GM12878 (cell line): ENCODE measurements around the gene HPRT1. TPM values are rescaled to one million over a fixed set of nuclear protein-coding genes. Genes with fewer than 3 reads are reported as not detected.

Experiments
- ATAC-seq: fragments of 200-7000 bp; cut with Tn5 transposase; 3 replicates; pipeline ENCODE4 v1.9.1; 2020; ENCODE audit warnings: mild to moderate bottlenecking, moderate library complexity
- BruUV-seq: library from RNA; stranded (reverse); fragments of 400-500 nt; replicated peaks from 2 replicates; lab custom pipeline; 2021; lab: Mats Ljungman, UMichigan
- CTCF ChIA-PET: fragments of 300-600 bp; sonication (Branson Sonifier 250); formaldehyde crosslinking; extraction: SDS; loops from one replicate; lab custom pipeline; 2021; ENCODE audit warnings: inconsistent platforms; lab: Yijun Ruan, JAX
- POLR2A ChIA-PET: fragments of 350-600 bp; formaldehyde crosslinking; extraction: SDS; loops from one replicate; lab custom pipeline; 2021; ENCODE audit warnings: inconsistent platforms; lab: Charles Lee
- RAD21 ChIA-PET: fragments of 300-600 bp; sonication (Branson Sonifier 250); formaldehyde crosslinking; loops from one replicate; lab custom pipeline; 2023; ENCODE audit warnings: antibody characterized with exemption; ENCODE audit not compliant: unreplicated experiment; lab: Charles Lee
- SMC1A ChIA-PET: fragments of 300-600 bp; sonication (Branson Sonifier 250); formaldehyde crosslinking; loops from one replicate; lab custom pipeline; 2023; ENCODE audit not compliant: unreplicated experiment, uncharacterized antibody; lab: Charles Lee
- DNase-seq: peaks from one replicate; pipeline ENCODE4 v3.0.0-alpha.2; 2011; ENCODE audit warnings: low read depth, low spot score
- FAIRE-seq: peaks from 3 replicates; lab custom pipeline; 2011; peaks lifted over from hg19 to GRCh38; lab: Jason Lieb, UNC
- H2AFZ ChIP-seq: 2 replicates; pipeline ENCODE4 v1.6.0; 2011; ENCODE audit warnings: low read depth, low read length, control low read depth; ENCODE audit not compliant: control insufficient read depth
- H3K27ac ChIP-seq: 2 replicates; pipeline ENCODE4 v1.5.1; 2011; ENCODE audit warnings: control low read depth; ENCODE audit not compliant: control insufficient read depth, insufficient read depth
- H3K27me3 ChIP-seq, 2 experiments: replicated peaks in 1 of 2; 2 replicates each; pipeline versions ENCODE4 v1.6.0 to v1.6.1; 2011; ENCODE audit warnings: low read length in 1 of 2; ENCODE audit not compliant: control insufficient read depth in 2 of 2, insufficient read depth in 2 of 2
- H3K36me3 ChIP-seq, 2 experiments: 2 replicates each; pipeline ENCODE4 v1.5.1; 2011; ENCODE audit warnings: low read length in 1 of 2; ENCODE audit not compliant: control insufficient read depth in 2 of 2, insufficient read depth in 2 of 2
- H3K4me1 ChIP-seq: 2 replicates; pipeline ENCODE4 v1.6.1; 2011; ENCODE audit warnings: mild to moderate bottlenecking, low read length, moderate library complexity, mixed read lengths; ENCODE audit not compliant: control insufficient read depth, insufficient read depth
- H3K4me2 ChIP-seq: 2 replicates; pipeline ENCODE4 v1.6.0; 2011; ENCODE audit warnings: control low read depth; ENCODE audit not compliant: control insufficient read depth, insufficient read depth
- H3K4me3 ChIP-seq: fragments of 200-600 bp; sonication (generic); 2 replicates; pipeline ENCODE4 v1.5.1; 2016
- H3K79me2 ChIP-seq: 2 replicates; pipeline ENCODE4 v1.6.0; 2011; ENCODE audit warnings: low read length; ENCODE audit not compliant: control insufficient read depth, insufficient read depth
- H3K9ac ChIP-seq: 2 replicates; pipeline ENCODE4 v1.8.0; 2011; ENCODE audit warnings: low read length, control low read depth, mixed read lengths; ENCODE audit not compliant: control insufficient read depth, insufficient read depth
- H3K9me3 ChIP-seq: replicated peaks from 3 replicates; pipeline ENCODE4 v1.5.1; 2011; ENCODE audit warnings: mild to moderate bottlenecking, low read length; ENCODE audit not compliant: control insufficient read depth, insufficient read depth
- H4K20me1 ChIP-seq: 2 replicates; pipeline ENCODE4 v1.6.0; 2011; ENCODE audit not compliant: control insufficient read depth, insufficient read depth
- ASH2L ChIP-seq: fragments of 300-600, 200-600 bp; sonication (generic); IDR thresholded peaks from 2 replicates; pipeline ENCODE4 v1.6.1; 2017; ENCODE audit warnings: low read depth, mild to moderate bottlenecking, borderline replicate concordance
- HDGF ChIP-seq: fragments of 450-650 bp; IDR thresholded peaks from 2 replicates; pipeline ENCODE4 v1.6.1; 2016; ENCODE audit warnings: antibody characterized with exemption
- JUNB ChIP-seq: IDR thresholded peaks from 2 replicates; pipeline ENCODE4 v1.6.1; 2016; ENCODE audit warnings: antibody characterized with exemption, mild to moderate bottlenecking
- KLF5 ChIP-seq: fragments of 450-650 bp; IDR thresholded peaks from 2 replicates; pipeline ENCODE4 v1.6.1; 2014; ENCODE audit warnings: mild to moderate bottlenecking; ENCODE audit not compliant: partially characterized antibody
- PAX8 ChIP-seq: fragments of 450-650 bp; IDR thresholded peaks from 2 replicates; pipeline ENCODE4 v1.6.1; 2017; ENCODE audit warnings: mild to moderate bottlenecking, moderate library complexity
- RAD21 ChIP-seq: IDR thresholded peaks from 2 replicates; pipeline ENCODE4 v1.6.1; 2011; ENCODE audit warnings: mild to moderate bottlenecking, low read depth, low read length, moderate library complexity; ENCODE audit not compliant: insufficient read depth
- SP1 ChIP-seq: IDR thresholded peaks from one replicate; pipeline ENCODE4 v1.6.1; 2011; ENCODE audit warnings: low read depth, low read length
- SPI1 ChIP-seq: IDR thresholded peaks from 2 replicates; pipeline ENCODE4 v1.6.1; 2011; ENCODE audit warnings: low read depth, mild to moderate bottlenecking, low read length, moderate library complexity, borderline replicate concordance; ENCODE audit not compliant: insufficient read depth
- SREBF2 ChIP-seq: IDR thresholded peaks from 2 replicates; pipeline ENCODE4 v1.6.1; 2012; ENCODE audit warnings: mild to moderate bottlenecking, low read length
- TBL1XR1 ChIP-seq: IDR thresholded peaks from 2 replicates; pipeline ENCODE4 v1.6.1; 2012; ENCODE audit warnings: low read depth, low read length, improper control_type of control experiment
- TCF12 ChIP-seq: IDR thresholded peaks from 2 replicates; pipeline ENCODE4 v1.6.1; 2011; ENCODE audit warnings: low read depth, mild to moderate bottlenecking, low read length
- ZBED1 ChIP-seq: IDR thresholded peaks from 2 replicates; pipeline ENCODE4 v1.6.1; 2016; ENCODE audit warnings: borderline replicate concordance
- WGBS: methylation state at CpG from one replicate; pipeline ENCODE4 v1.1.6; 2016; ENCODE audit warnings: low lambda C conversion rate; ENCODE audit not compliant: insufficient replicate concordance, insufficient coverage; ENCODE audit errors: missing lambda C conversion rate; 5-methylcytosine and 5-hydroxymethylcytosine counted together
- in situ Hi-C: fragments of 300-500 bp; cut with MboI; formaldehyde crosslinking; loops from 9 replicates; pipeline ENCODE4 v1.14.3; 2018; ENCODE audit warnings: mixed read lengths
- intact Hi-C: fragments of 100-400 bp; cut with micrococcal nuclease; formaldehyde crosslinking; loops from one replicate; pipeline ENCODE4 v1.14.2; 2022; ENCODE audit not compliant: unreplicated experiment
- polyA plus RNA-seq, 11 experiments: library from polyadenylated mRNA; depleted of rRNA in 4 of 11; unstranded in 6 of 11; stranded (reverse) in 5 of 11; fragments of >200 nt; fragmentation: Nextera tagmentation in 4 of 11; fragmentation: Illumina TruSeq in 1 of 11; extraction: Ambion mirVana in 4 of 11; extraction: Trizol in 1 of 11; gene quantifications; 1 replicate in 1 of 11; 2 replicates in 10 of 11; pipeline versions ENCODE4 v1.2.1 to v1.2.3, GENCODE V29; 2011 to 2016; ENCODE audit warnings: inconsistent platforms in 2 of 11, missing spikeins in 2 of 11, low read depth in 1 of 11
- total RNA-seq, 4 experiments: library from RNA; depleted of rRNA in 3 of 4; stranded (reverse); fragments of >200 nt in 3 of 4; fragmentation: Illumina TruSeq in 1 of 4; extraction: Trizol in 1 of 4; gene quantifications; 2 replicates each; pipeline versions ENCODE4 v1.2.1 to v1.2.3, GENCODE V29; 2013 to 2021
- TF ChIP-seq, protein P1 (sequence below): IDR thresholded peaks from 2 replicates; pipeline ENCODE4 v1.6.1; 2011; ENCODE audit warnings: low read depth, low read length, improper control_type of control experiment, borderline replicate concordance
- TF ChIP-seq, protein P2 (sequence below): IDR thresholded peaks from 2 replicates; pipeline ENCODE4 v1.6.1; 2011; ENCODE audit warnings: borderline replicate concordance, low read depth, mild to moderate bottlenecking, moderate library complexity, mixed read lengths, low read length; ENCODE audit not compliant: insufficient read depth; ENCODE audit errors: extremely low read length

The HPRT1 gene
- total and polyA plus RNA-seq, 10 of the 15 experiments (the other 5 are each of a cell fraction or from before 2014, with no cell fraction given) = 19.3 to 161 (median 92.7) TPM

DNA sequence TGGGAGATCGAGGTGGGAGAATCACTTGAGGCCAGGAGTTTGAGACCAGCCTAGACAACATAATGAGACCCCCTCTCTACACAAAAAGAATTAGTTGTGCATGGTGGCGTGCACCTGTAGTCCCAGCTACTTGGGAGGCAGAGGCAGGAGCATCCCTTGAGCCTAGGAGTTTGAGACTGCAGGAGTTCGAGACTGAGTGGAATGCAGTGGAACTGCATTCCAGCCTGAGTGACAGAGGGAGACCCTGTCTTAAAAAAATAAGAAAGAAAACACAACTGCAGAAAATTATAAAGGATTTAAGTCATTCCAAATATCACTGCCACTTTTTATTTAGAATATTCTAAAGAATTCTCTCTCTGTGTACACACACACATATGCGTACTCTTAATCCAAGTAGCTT, 18.4 kb downstream of the HPRT1 start:
- BruUV-seq = no TSS peak
- no peak for DNase-seq

More for the DNA sequence above, 18.4 kb downstream of the HPRT1 start:
- ATAC-seq (no peak), FAIRE-seq (no peak)
- H3K4me3 ChIP-seq = no peak overlapping the region
- no peaks in the 10 kb centered on the region; a peak in 1 of 4 replicates for H3K27me3 ChIP-seq
- ChIA-PET RAD21 (no interaction called here), SMC1A (no interaction called here), CTCF (no interaction called here), POLR2A (no interaction called here)
- no peak overlapping the region for H3K9ac ChIP-seq
- H3K36me3 ChIP-seq = no peaks in the 10 kb centered on the region
- in situ Hi-C loops (no loop called here), intact Hi-C loops (no loop called here)
- no peak for TF ChIP-seq TCF12
- no peak for TF ChIP-seq SREBF2
- TF ChIP-seq SPI1 = no peak
- no peak for TF ChIP-seq SP1
- no peak for TF ChIP-seq ZBED1
- TF ChIP-seq KLF5 = no peak
- TF ChIP-seq RAD21 = no peak
- TF ChIP-seq PAX8 = no peak
- TF ChIP-seq, protein P1, sequence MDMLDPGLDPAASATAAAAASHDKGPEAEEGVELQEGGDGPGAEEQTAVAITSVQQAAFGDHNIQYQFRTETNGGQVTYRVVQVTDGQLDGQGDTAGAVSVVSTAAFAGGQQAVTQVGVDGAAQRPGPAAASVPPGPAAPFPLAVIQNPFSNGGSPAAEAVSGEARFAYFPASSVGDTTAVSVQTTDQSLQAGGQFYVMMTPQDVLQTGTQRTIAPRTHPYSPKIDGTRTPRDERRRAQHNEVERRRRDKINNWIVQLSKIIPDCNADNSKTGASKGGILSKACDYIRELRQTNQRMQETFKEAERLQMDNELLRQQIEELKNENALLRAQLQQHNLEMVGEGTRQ = no peak
- TF ChIP-seq JUNB = no peak
- TF ChIP-seq TBL1XR1 = no peak
- no peak for TF ChIP-seq HDGF
- TF ChIP-seq, protein P2, sequence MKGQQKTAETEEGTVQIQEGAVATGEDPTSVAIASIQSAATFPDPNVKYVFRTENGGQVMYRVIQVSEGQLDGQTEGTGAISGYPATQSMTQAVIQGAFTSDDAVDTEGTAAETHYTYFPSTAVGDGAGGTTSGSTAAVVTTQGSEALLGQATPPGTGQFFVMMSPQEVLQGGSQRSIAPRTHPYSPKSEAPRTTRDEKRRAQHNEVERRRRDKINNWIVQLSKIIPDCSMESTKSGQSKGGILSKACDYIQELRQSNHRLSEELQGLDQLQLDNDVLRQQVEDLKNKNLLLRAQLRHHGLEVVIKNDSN = no peak
- no peak for TF ChIP-seq ASH2L
- WGBS = 55% methylated on average over 4 of the region's 4 CpGs
- H3K9me3 ChIP-seq = no peaks in the 10 kb centered on the region
- no peaks in the 10 kb centered on the region for H4K20me1 ChIP-seq
- H2AFZ ChIP-seq = no peak overlapping the region
- no peaks in the 10 kb centered on the region for H3K4me1 ChIP-seq
- no peak overlapping the region for H3K27ac ChIP-seq
- no peak overlapping the region for H3K4me2 ChIP-seq
- H3K79me2 ChIP-seq = no peaks in the 10 kb centered on the region
